GM06990 (cell line): ENCODE results near the gene PCBP3.
"Not testable (repeated sequence)": the region's sequence is repeated elsewhere in the genome, so short reads cannot be mapped to it uniquely, and the experiment has no call there.

ENCODE experiments used
- DNase-seq: peaks from one replicate; pipeline ENCODE4 v3.0.0-alpha.2; 2011; ENCODE audit not compliant: insufficient read length; ENCODE audit errors: extremely low read depth
- H3K27me3 ChIP-seq: replicated peaks from 2 replicates; pipeline ENCODE4 v1.6.0; 2011; ENCODE audit warnings: low read length; ENCODE audit not compliant: control insufficient read depth, insufficient read depth
- H3K36me3 ChIP-seq: 2 replicates; pipeline ENCODE4 v1.5.1; 2011; ENCODE audit warnings: low read length; ENCODE audit not compliant: control insufficient read depth, insufficient read depth
- H3K4me3 ChIP-seq: replicated peaks from 2 replicates; pipeline ENCODE4 v1.5.1; 2011; ENCODE audit warnings: low read depth, mild to moderate bottlenecking, control low read depth, low read length
- CTCF ChIP-seq: IDR thresholded peaks from 2 replicates; pipeline ENCODE4 v1.5.1; 2011; ENCODE audit warnings: low read length, control low read depth, mild to moderate bottlenecking, inconsistent platforms; ENCODE audit not compliant: insufficient read depth, poor library complexity, severe bottlenecking

PCBP3 gene

GRCh38 chr21:45959779-45960390 lies 316.4 kb downstream of the PCBP3 start:
- no peaks in the 10 kb centered on the region for H3K27me3 ChIP-seq
- no peak for DNase-seq
- H3K4me3 ChIP-seq, result no peak overlapping the region
- no peak for TF ChIP-seq CTCF
- H3K36me3 ChIP-seq, result no peaks in the 10 kb centered on the region

- H3K4me3 ChIP-seq, DNase-seq, H3K36me3 ChIP-seq, H3K27me3 ChIP-seq: not testable (repeated sequence)
Measured at GRCh38 chr21:45961408-45961807, 317.9 kb downstream of the PCBP3 start.

GRCh38 chr21:45962531-45963231 lies 319.2 kb downstream of the PCBP3 start:
- H3K4me3 ChIP-seq, result no peak overlapping the region
- DNase-seq, result no peak
- H3K36me3 ChIP-seq, result no peaks in the 10 kb centered on the region
- no peak for TF ChIP-seq CTCF
- H3K27me3 ChIP-seq, result no peaks in the 10 kb centered on the region

- Histone ChIP-seq H3K4me3 (no peak overlapping the region), H3K36me3 (no peaks in the 10 kb centered on the region), H3K27me3 (no peaks in the 10 kb centered on the region)
- no peak for TF ChIP-seq CTCF
- DNase-seq, result no peak
Measured at GRCh38 chr21:45963232-45963570, 319.7 kb downstream of the PCBP3 start.

GRCh38 chr21:45964649-45965048 lies 321.1 kb downstream of the PCBP3 start:
- DNase-seq, result no peak
- no peaks in the 10 kb centered on the region for H3K27me3 ChIP-seq
- H3K4me3 ChIP-seq, result no peak overlapping the region
- no peak for TF ChIP-seq CTCF
- no peaks in the 10 kb centered on the region for H3K36me3 ChIP-seq

GRCh38 chr21:45965084-45965809 lies 321.7 kb downstream of the PCBP3 start:
- Histone ChIP-seq H3K36me3 (no peaks in the 10 kb centered on the region), H3K27me3 (no peaks in the 10 kb centered on the region), H3K4me3 (no peak overlapping the region)
- no peak for TF ChIP-seq CTCF
- no peak for DNase-seq
